ENCODE data around the gene SPAM1. TPM values are rescaled to one million over a fixed set of nuclear protein-coding genes. Genes with fewer than 3 reads are reported as not detected.

Gene SPAM1
- polyA plus RNA-seq, 1 donor (not counting 4 experiments of a cell fraction or from before 2014, with no cell fraction given) = not detected

- H3K36me3 ChIP-seq (ENCODE audit: control insufficient read depth in 2 of 2, extremely low read depth in 1 of 2, insufficient read depth in 2 of 2, low read length in 2 of 2) = no peaks in the 10 kb centered on the region
- dilution Hi-C loops (cut with MboI; ENCODE audit: extremely low pct_ligation_motif_present, low sequenced_read_pairs) = no loop called here
- no peaks in the 10 kb centered on the region for H3K9me3 ChIP-seq (ENCODE audit: control insufficient read depth, low read depth, low read length)
- no peak overlapping the region for H3K27ac ChIP-seq (ENCODE audit: control insufficient read depth, insufficient read depth, low read length)
- TF ChIP-seq CTCF (optimal IDR thresholded peaks at IDR 0.05 in 1 of 3, IDR thresholded peaks at IDR 0.05 in 1 of 3, conservative IDR thresholded peaks at IDR 0.05 in 1 of 3; ENCODE audit: extremely low read depth in 1 of 3, insufficient read depth in 2 of 3, low read length in 3 of 3) = no peak
- H3K4me3 ChIP-seq (ENCODE audit: control insufficient read depth in 2 of 3, extremely low read depth in 1 of 3, insufficient read depth in 2 of 3, low read depth in 1 of 3, low read length in 3 of 3) = no peak overlapping the region
- H3K9ac ChIP-seq (ENCODE audit: control insufficient read depth, extremely low read depth, insufficient read depth, low read length) = no peak overlapping the region
- H3K9me1 ChIP-seq (ENCODE audit: control insufficient read depth, extremely low read depth, insufficient read depth, low read length) = no peaks in the 10 kb centered on the region
- H3K4me1 ChIP-seq (ENCODE audit: control insufficient read depth, extremely low read depth, insufficient read depth, low read length) = no peaks in the 10 kb centered on the region
- no peaks in the 10 kb centered on the region for H3K27me3 ChIP-seq (ENCODE audit: control insufficient read depth, extremely low read depth, insufficient read depth, low read length)
- no peak for FAIRE-seq
- H3K4me2 ChIP-seq (ENCODE audit: control insufficient read depth, extremely low read depth, insufficient read depth, low read depth, low read length) = no peak overlapping the region
- H4K20me1 ChIP-seq (ENCODE audit: control insufficient read depth, extremely low read depth, insufficient read depth, low read length) = no peaks in the 10 kb centered on the region
- no peaks in the 10 kb centered on the region for H3K79me2 ChIP-seq (ENCODE audit: control insufficient read depth, insufficient read depth, low read length)
- H2AFZ ChIP-seq (ENCODE audit: control insufficient read depth, low read length) = no peak overlapping the region
- DNase-seq (ENCODE audit: low read depth, low spot score) = no peak
Measured at GRCh38 chr7:123901101-123901500, 23.9 kb upstream of the SPAM1 start.

DNA sequence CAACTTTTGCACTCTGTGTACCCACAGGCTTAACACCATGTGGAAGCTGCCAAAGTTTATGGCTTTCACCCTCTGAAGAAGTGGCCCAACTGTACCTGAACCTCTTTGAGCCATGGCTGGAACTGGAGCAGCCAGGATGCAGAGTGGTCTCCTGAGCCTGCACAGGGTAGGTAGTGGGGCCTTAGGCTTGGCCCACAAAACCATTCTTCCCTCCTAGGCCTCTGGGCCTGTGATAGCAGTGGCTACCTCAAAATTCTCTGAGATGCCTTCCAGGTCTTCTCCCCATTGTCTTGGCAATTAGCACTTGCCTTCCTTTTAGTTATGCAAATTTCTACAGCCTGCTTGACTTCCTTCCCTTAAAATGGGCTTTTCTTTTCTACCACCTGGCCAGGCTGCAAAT lies 19.3 kb upstream of the SPAM1 start:
- no peak overlapping the region for H3K4me3 ChIP-seq (ENCODE audit: control insufficient read depth in 2 of 3, extremely low read depth in 1 of 3, insufficient read depth in 2 of 3, low read depth in 1 of 3, low read length in 3 of 3)
- no peaks in the 10 kb centered on the region for H3K9me3 ChIP-seq (ENCODE audit: control insufficient read depth, low read depth, low read length)
- H3K27ac ChIP-seq (ENCODE audit: control insufficient read depth, insufficient read depth, low read length) = no peak overlapping the region
- no peak overlapping the region for H2AFZ ChIP-seq (ENCODE audit: control insufficient read depth, low read length)
- no peaks in the 10 kb centered on the region for H3K79me2 ChIP-seq (ENCODE audit: control insufficient read depth, insufficient read depth, low read length)
- TF ChIP-seq CTCF (optimal IDR thresholded peaks at IDR 0.05 in 1 of 3, IDR thresholded peaks at IDR 0.05 in 1 of 3, conservative IDR thresholded peaks at IDR 0.05 in 1 of 3; ENCODE audit: extremely low read depth in 1 of 3, insufficient read depth in 2 of 3, low read length in 3 of 3) = no peak
- DNase-seq (ENCODE audit: low read depth, low spot score) = no peak
- H3K36me3 ChIP-seq (ENCODE audit: control insufficient read depth in 2 of 2, extremely low read depth in 1 of 2, insufficient read depth in 2 of 2, low read length in 2 of 2) = no peaks in the 10 kb centered on the region
- H3K4me1 ChIP-seq (ENCODE audit: control insufficient read depth, extremely low read depth, insufficient read depth, low read length) = no peaks in the 10 kb centered on the region
- H4K20me1 ChIP-seq (ENCODE audit: control insufficient read depth, extremely low read depth, insufficient read depth, low read length) = no peaks in the 10 kb centered on the region
- no peak for FAIRE-seq
- H3K9me1 ChIP-seq (ENCODE audit: control insufficient read depth, extremely low read depth, insufficient read depth, low read length) = no peaks in the 10 kb centered on the region
- no peaks in the 10 kb centered on the region for H3K27me3 ChIP-seq (ENCODE audit: control insufficient read depth, extremely low read depth, insufficient read depth, low read length)
- no peak overlapping the region for H3K9ac ChIP-seq (ENCODE audit: control insufficient read depth, extremely low read depth, insufficient read depth, low read length)
- no peak overlapping the region for H3K4me2 ChIP-seq (ENCODE audit: control insufficient read depth, extremely low read depth, insufficient read depth, low read depth, low read length)
- dilution Hi-C loops (cut with MboI; ENCODE audit: extremely low pct_ligation_motif_present, low sequenced_read_pairs) = no loop called here

All from keratinocyte (primary cell).